Mesothelial cell of epicardium (in vitro differentiated cells): ENCODE results near the gene HEMK1. TPM values are rescaled to one million over a fixed set of nuclear protein-coding genes. Genes with fewer than 3 reads are reported as not detected.

Source experiments
- DNase-seq, 2 experiments: peaks; one replicate each; pipeline ENCODE4 v3.0.0; 2021; ENCODE audit warnings: low spot score in 2 of 2; ENCODE audit not compliant: unreplicated experiment in 2 of 2
- H3K27ac Mint-ChIP-seq: 2 replicates; pipeline ENCODE4 v1.8.0; 2021; ENCODE audit warnings: mixed read lengths
- H3K27me3 Mint-ChIP-seq: 2 replicates; pipeline ENCODE4 v1.8.0; 2021; ENCODE audit warnings: low read depth, mixed read lengths
- H3K36me3 Mint-ChIP-seq: 2 replicates; pipeline ENCODE4 v1.8.0; 2021; ENCODE audit warnings: mixed read lengths
- H3K4me1 Mint-ChIP-seq: 2 replicates; pipeline ENCODE4 v1.8.0; 2021; ENCODE audit warnings: mixed read lengths
- H3K4me3 Mint-ChIP-seq: 2 replicates; pipeline ENCODE4 v1.8.0; 2021; ENCODE audit warnings: mild to moderate bottlenecking, moderate library complexity, mixed read lengths
- H3K9me3 Mint-ChIP-seq: 2 replicates; pipeline ENCODE4 v1.8.0; 2021; ENCODE audit warnings: mixed read lengths
- CTCF ChIP-seq: fragments of 200-600 bp; sonication (generic); IDR thresholded peaks from one replicate; pipeline ENCODE4 v1.5.0; 2021; ENCODE audit warnings: antibody characterized with exemption; ENCODE audit not compliant: unreplicated experiment
- total RNA-seq: library from RNA; stranded (reverse); gene quantifications from 3 replicates; pipeline ENCODE4 v1.2.1, GENCODE V29; 2021

HEMK1 gene
- total RNA-seq, 1 donor from 2014 or later: 32.8 TPM

GRCh38 chr3:50600841-50601591 lies 31.7 kb downstream of the HEMK1 start:
- Mint-ChIP-seq H3K9me3 (no peaks in the 10 kb centered on the region), H3K4me3 (peak overlapping the region; percentile 17), H3K4me1 (peaks cover 42% of the 10 kb centered on the region), H3K27ac (peak overlapping the region; percentile 100), H3K36me3 (peaks cover 2% of the 10 kb centered on the region), H3K27me3 (no peaks in the 10 kb centered on the region)
- TF ChIP-seq CTCF: no peak
- peak; percentile 44 to 75 for DNase-seq

GRCh38 chr3:50602595-50603191 lies 33.4 kb downstream of the HEMK1 start:
- Mint-ChIP-seq H3K27ac (peak overlapping the region; percentile 100), H3K9me3 (no peaks in the 10 kb centered on the region), H3K36me3 (peaks cover 2% of the 10 kb centered on the region), H3K27me3 (no peaks in the 10 kb centered on the region), H3K4me3 (peak overlapping the region; percentile 28), H3K4me1 (peaks cover 42% of the 10 kb centered on the region)
- TF ChIP-seq CTCF: no peak
- DNase-seq: no peak

- Mint-ChIP-seq H3K4me3 (no peak overlapping the region), H3K27ac (peak overlapping the region; percentile 100), H3K9me3 (no peaks in the 10 kb centered on the region), H3K4me1 (peaks cover 39% of the 10 kb centered on the region), H3K36me3 (peaks cover 2% of the 10 kb centered on the region), H3K27me3 (no peaks in the 10 kb centered on the region)
- no peak for DNase-seq
- TF ChIP-seq CTCF: no peak
These were observed 34.2 kb downstream of the HEMK1 start for GRCh38 chr3:50603261-50604109.

- peak overlapping the region; percentile 45 for H3K27ac Mint-ChIP-seq
These were observed 34.8 kb downstream of the HEMK1 start for GRCh38 chr3:50604110-50604621.

More at GRCh38 chr3:50604110-50604621, 34.8 kb downstream of the HEMK1 start:
- Mint-ChIP-seq H3K9me3 (no peaks in the 10 kb centered on the region), H3K4me3 (no peak overlapping the region), H3K4me1 (peaks cover 45% of the 10 kb centered on the region), H3K27me3 (no peaks in the 10 kb centered on the region), H3K36me3 (peaks cover 2% of the 10 kb centered on the region)
- TF ChIP-seq CTCF: no peak
- DNase-seq: no peak
